Prostate gland (tissue), 2 donors: ENCODE results near the gene CTAGE8.
"Not testable (repeated sequence)": the region's sequence is repeated elsewhere in the genome, so short reads cannot be mapped to it uniquely, and the experiment has no call there.

ENCODE experiments used
- CTCF ChIP-seq, 4 experiments: fragments of 200-600 bp in 2 of 4; fragments of 450-650 bp in 2 of 4; sonication (generic) in 2 of 4; IDR thresholded peaks; 1 replicate in 3 of 4; 2 replicates in 1 of 4; pipeline ENCODE4 v1.5.1; 2016 to 2019; ENCODE audit warnings: antibody characterized with exemption in 4 of 4, mild to moderate bottlenecking in 2 of 4, moderate library complexity in 2 of 4
- POLR2A ChIP-seq: fragments of 450-650 bp; IDR thresholded peaks from one replicate; pipeline ENCODE4 v1.6.1; 2016; ENCODE audit warnings: antibody characterized with exemption, mild to moderate bottlenecking

GRCh38 chr7:144309702-144310101 lies 40.6 kb upstream of the CTAGE8 start:
- TF ChIP-seq CTCF (IDR thresholded peaks at IDR 0.05); POLR2A: not testable (repeated sequence)
